A673 (cell line): ENCODE data around the gene HSD3B1.

ENCODE experiments used
- EZH2 ChIP-seq: fragments of 200-600 bp; sonication (generic); IDR thresholded peaks from 2 replicates; pipeline ENCODE4 v1.6.1; 2017; ENCODE audit warnings: borderline replicate concordance, low read depth, mild to moderate bottlenecking, mixed read lengths, antibody characterized with exemption, low read length; ENCODE audit not compliant: poor library complexity, severe bottlenecking
- TF ChIP-seq, protein P1 (sequence below): fragments of 300-800, 200-600 bp; sonication (generic); conservative IDR thresholded peaks from 2 replicates; pipeline ENCODE4 v1.5.1; 2017; ENCODE audit warnings: low read depth, mild to moderate bottlenecking, antibody characterized with exemption, low read length, moderate library complexity, mixed read lengths

GRCh38 chr1:119488216-119488615 lies 18.8 kb upstream of the HSD3B1 start:
- TF ChIP-seq, protein P1, sequence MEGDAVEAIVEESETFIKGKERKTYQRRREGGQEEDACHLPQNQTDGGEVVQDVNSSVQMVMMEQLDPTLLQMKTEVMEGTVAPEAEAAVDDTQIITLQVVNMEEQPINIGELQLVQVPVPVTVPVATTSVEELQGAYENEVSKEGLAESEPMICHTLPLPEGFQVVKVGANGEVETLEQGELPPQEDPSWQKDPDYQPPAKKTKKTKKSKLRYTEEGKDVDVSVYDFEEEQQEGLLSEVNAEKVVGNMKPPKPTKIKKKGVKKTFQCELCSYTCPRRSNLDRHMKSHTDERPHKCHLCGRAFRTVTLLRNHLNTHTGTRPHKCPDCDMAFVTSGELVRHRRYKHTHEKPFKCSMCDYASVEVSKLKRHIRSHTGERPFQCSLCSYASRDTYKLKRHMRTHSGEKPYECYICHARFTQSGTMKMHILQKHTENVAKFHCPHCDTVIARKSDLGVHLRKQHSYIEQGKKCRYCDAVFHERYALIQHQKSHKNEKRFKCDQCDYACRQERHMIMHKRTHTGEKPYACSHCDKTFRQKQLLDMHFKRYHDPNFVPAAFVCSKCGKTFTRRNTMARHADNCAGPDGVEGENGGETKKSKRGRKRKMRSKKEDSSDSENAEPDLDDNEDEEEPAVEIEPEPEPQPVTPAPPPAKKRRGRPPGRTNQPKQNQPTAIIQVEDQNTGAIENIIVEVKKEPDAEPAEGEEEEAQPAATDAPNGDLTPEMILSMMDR: no peak
- TF ChIP-seq EZH2: no peak
